GM12873 (cell line): ENCODE measurements around the gene TTC7B.
A peak's percentile ranks its signal among the peaks of the same experiment; 100 is the strongest.

Experiments used
- TF ChIP-seq, protein P1 (sequence below): IDR thresholded peaks from 2 replicates; pipeline ENCODE4 v1.5.1; 2012; ENCODE audit warnings: low read depth, mild to moderate bottlenecking, moderate library complexity, low read length, control low read depth; ENCODE audit not compliant: insufficient read depth; ENCODE audit errors: missing control alignments

Gene TTC7B

DNA sequence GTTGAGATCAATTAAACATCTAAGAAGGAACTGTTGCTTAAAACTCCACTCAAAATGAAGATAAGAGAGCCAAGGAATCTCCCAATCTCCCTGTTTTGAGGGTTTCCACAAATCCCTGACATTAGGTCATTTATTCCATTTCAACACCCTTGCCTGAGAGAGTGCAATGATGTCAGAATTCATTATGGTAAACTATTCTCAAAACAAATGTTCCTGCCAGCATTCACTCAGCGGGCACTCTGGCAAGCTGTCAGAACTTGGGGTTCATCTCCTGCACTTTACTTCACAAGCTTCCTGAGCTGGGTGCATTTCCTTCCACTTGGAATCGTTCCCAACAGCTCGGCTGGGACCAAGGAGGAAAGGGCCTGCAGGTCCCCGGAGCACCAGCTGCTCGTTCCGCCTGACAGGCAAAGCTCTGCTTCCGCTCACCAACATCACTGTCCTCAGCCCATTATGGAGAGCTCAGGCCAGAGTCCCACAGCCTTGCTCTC lies 117.8 kb downstream of the TTC7B start:
- TF ChIP-seq, protein P1, sequence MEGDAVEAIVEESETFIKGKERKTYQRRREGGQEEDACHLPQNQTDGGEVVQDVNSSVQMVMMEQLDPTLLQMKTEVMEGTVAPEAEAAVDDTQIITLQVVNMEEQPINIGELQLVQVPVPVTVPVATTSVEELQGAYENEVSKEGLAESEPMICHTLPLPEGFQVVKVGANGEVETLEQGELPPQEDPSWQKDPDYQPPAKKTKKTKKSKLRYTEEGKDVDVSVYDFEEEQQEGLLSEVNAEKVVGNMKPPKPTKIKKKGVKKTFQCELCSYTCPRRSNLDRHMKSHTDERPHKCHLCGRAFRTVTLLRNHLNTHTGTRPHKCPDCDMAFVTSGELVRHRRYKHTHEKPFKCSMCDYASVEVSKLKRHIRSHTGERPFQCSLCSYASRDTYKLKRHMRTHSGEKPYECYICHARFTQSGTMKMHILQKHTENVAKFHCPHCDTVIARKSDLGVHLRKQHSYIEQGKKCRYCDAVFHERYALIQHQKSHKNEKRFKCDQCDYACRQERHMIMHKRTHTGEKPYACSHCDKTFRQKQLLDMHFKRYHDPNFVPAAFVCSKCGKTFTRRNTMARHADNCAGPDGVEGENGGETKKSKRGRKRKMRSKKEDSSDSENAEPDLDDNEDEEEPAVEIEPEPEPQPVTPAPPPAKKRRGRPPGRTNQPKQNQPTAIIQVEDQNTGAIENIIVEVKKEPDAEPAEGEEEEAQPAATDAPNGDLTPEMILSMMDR: no peak

DNA sequence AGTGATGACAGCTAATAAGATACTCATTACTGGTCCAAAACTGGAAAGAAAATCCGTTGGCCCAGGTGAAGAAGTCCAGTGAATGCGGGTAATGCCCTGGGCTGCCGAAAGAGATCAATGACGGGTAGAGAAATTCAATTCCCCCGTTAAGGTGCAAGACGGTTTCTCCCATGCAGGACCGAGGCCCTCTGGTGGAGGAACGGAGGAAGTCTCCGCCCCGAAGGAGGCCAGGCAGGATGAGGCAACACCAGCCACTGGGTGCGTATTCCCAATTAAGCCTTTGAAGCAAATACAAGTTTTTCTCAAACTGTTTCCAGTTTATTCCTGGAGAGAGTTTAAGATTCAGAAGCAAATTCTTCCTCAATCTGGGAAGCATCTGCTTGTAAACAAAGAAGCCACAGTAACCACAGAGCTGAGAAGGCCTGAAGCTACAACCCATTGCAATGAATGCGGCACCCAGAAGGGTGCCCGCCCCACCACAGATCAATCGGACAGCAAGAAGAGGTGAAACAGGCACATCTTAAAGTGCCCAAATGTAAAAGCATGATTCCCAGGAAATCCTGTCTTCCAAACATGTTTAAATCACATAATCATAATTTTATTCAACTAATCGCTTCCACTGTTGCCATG lies 118.5 kb downstream of the TTC7B start:
- TF ChIP-seq, protein P1: peak; percentile 91

DNA sequence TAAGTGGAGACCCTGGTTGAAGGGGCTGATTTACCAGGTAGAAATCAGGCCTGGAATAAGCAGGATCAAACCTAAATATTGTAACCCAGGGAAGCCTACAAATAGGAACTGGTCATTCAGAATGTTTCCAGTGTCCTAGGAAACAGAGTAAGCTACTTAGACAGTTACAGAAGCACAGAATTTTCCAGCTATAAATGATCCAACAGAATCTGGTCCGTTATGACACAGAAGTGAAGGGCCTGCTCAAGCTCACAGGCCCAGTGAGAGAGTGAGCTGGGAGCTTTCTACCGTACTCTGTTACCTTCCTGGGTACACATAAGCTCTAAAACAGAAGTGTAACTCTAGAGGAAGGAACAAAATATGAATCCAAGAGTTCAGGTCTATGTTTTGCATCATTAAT lies 119.1 kb downstream of the TTC7B start:
- TF ChIP-seq, protein P1: no peak

DNA sequence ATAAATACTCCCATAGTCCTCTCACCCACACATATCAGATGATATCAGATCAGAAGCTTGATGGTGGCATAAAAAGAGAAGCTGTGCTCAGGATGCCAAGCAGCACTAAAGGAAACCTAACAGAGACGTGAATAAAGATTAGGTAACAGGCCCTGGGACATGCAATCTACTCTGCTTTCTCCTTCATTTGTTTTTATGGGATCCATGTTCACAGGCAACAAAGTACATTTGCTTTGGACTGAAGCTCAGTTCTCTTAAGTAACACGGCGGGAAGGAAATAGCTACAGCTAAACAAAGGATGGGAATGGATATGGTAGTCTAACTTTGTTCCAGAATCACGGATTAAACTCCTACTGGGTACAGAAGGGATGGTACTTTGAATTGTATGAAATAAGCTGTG lies 119.5 kb downstream of the TTC7B start:
- TF ChIP-seq, protein P1: no peak

DNA sequence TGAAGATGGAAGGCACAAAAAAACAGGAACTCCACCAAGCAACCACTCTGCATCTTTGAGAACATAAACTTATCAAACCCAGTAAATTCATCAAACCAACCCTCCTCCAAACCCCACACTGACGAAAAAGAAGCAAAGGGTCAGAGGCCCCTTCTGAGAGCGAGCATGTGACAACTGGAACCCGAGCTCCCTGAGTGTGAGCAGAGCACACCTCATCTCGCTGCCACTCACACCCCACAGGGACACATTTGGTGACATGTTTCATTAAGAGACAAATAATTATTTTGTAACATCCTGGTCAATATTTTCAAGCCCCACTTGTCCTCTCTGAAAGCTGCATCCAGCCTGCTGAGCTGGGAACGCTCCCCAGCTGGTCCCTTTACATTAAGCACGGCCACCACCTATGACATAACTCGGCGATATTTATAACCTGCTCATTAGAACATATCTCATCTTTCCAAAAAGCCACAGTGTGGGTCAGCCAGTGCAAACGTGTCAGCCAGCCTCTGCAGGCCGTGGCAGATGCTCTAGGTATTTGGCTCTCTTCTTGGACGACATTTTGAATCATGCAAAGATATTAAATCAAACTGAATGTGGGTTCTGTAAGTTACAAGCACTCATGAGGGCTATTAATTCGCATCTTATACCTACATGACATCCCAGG lies 120.1 kb downstream of the TTC7B start:
- TF ChIP-seq, protein P1: no peak

DNA sequence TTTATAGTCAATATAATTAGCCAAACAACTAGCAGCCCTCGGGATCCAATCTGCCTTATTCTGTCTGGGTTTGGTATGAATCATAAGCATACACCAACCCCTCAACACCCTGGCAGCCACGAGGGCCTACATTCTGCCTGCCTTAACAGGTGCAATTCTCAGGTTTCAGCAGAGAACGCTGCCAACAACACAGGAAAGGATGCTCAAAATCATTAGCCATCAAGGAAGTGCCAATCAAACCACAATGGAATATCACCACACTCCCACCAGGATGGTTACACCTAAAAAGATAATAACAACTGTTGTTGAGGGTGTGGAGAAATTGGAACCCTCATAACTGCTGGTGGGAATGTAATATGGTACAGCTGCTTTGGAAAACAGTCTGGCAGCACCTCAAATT lies 122.8 kb downstream of the TTC7B start:
- TF ChIP-seq, protein P1: no peak

DNA sequence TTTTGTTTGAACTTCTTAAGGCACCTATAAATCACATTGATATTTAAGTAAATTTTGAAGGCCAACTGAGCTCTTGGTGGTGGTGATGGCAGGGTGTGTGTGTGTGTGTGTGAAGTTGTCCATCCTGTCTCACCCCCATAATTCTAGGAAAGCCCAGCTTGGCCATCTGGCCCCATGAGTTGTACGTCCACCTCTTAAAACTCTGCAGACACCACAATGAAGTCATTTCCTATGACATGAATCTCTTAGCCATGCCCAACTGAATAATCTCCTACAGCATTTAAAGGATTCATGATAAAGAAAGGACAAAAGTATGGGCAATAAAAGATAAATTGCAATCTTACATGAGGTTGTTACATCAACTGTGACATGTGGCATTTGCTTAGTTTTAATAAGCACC lies 123.4 kb downstream of the TTC7B start:
- TF ChIP-seq, protein P1: no peak
